ENCODE data around the gene CDH4. TPM values are rescaled to one million over a fixed set of nuclear protein-coding genes. Genes with fewer than 3 reads are reported as not detected.

Gene CDH4
- total RNA-seq, 1 donor from 2014 or later, result 8.3 TPM

GRCh38 chr20:61704661-61705060 is 452.6 kb downstream of the CDH4 start:
- Mint-ChIP-seq H3K36me3 (no peaks in the 10 kb centered on the region), H3K27me3 (no peaks in the 10 kb centered on the region), H3K27ac (no peak overlapping the region), H3K9me3 (no peaks in the 10 kb centered on the region), H3K4me3 (no peak overlapping the region), H3K4me1 (ENCODE audit: unreplicated experiment) (peaks cover under 1% of the 10 kb centered on the region)
- no peak for DNase-seq (ENCODE audit: extremely low spot score, unreplicated experiment)
- TF ChIP-seq, protein P1, sequence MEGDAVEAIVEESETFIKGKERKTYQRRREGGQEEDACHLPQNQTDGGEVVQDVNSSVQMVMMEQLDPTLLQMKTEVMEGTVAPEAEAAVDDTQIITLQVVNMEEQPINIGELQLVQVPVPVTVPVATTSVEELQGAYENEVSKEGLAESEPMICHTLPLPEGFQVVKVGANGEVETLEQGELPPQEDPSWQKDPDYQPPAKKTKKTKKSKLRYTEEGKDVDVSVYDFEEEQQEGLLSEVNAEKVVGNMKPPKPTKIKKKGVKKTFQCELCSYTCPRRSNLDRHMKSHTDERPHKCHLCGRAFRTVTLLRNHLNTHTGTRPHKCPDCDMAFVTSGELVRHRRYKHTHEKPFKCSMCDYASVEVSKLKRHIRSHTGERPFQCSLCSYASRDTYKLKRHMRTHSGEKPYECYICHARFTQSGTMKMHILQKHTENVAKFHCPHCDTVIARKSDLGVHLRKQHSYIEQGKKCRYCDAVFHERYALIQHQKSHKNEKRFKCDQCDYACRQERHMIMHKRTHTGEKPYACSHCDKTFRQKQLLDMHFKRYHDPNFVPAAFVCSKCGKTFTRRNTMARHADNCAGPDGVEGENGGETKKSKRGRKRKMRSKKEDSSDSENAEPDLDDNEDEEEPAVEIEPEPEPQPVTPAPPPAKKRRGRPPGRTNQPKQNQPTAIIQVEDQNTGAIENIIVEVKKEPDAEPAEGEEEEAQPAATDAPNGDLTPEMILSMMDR (conservative IDR thresholded peaks at IDR 0.05), result no peak

DNA sequence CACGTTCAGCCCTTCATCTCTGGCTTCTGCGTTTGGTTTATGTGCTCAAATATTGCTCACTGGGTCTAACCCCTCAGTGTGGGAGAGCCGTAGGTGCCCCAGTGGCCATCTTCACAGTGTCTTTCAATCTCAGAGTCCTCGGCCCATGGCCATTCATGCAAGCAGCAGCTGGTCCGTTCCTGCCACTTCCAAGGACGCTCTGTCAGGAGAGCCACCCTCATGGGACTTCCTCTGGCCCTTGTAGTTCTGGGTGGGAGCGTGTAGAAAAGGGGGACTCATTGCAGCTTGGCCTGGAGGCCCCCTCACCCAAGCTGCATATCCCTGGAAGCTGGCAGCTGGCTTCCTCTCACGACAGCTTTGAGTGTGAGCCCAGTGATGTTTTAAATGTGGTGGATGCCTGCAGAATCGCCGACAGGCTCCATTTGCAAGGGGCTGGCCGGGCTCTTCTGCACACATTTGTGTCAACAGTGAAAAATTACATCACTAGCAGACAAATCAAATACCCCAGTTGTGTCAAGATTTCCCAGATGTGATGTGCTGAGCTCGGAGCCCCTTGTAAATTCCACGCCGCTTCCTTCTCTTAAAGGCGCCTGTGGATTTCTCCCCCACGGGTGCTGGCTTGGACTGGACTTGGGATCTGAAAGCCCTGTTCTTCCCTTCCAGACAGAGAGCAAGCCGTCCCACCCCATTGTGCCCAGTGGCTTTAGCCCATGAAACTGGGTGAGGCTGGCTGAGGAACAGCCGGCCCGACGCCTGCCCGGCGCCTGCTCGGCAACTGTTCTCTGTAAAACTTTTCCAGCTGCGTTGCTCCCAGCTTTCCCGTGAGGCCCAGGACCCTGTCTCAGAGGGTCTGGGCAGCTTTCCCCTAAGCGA is 453.6 kb downstream of the CDH4 start:
- Mint-ChIP-seq H3K4me1 (ENCODE audit: unreplicated experiment) (no peaks in the 10 kb centered on the region), H3K27me3 (no peaks in the 10 kb centered on the region), H3K27ac (no peak overlapping the region), H3K9me3 (no peaks in the 10 kb centered on the region), H3K36me3 (no peaks in the 10 kb centered on the region), H3K4me3 (no peak overlapping the region)
- no peak for DNase-seq (ENCODE audit: extremely low spot score, unreplicated experiment)
- TF ChIP-seq, protein P1 (conservative IDR thresholded peaks at IDR 0.05), result no peak

DNA sequence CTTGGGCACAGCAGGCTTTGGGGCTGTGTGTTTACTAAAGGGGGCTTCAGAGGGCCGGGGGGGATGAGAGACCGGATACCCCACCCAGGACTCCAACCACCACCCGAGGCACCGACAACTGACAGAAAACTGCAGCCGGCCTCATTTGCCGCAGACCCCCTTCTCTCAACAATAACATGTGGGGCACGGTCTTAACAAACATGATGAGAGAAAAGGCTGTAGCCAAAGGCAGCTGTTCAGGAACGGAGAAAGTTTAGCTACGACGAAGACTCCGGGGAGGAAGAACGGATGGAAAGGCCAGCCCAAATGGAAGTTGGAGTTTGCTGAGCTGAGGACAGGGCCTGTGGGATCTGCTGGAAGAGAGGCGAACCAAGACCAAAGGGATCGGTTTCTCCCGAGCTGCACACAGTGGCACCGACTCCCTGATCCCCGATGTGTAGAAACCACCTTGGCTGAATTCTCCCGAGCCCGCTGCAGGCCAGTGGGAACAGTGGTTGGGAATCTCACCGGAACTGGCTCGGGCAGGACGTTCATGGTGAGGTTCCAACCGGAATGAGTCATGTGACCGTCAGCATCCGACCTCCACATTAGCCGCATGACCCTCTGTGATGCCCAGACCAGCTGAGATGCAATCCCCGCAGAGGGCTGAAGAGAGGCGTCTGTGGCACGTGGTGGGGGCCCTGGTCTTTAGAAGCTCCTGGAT is 454.3 kb downstream of the CDH4 start:
- TF ChIP-seq, protein P1 (conservative IDR thresholded peaks at IDR 0.05), result no peak
- no peak overlapping the region for H3K4me3 Mint-ChIP-seq
- H3K36me3 Mint-ChIP-seq, result no peaks in the 10 kb centered on the region
- no peak for DNase-seq (ENCODE audit: extremely low spot score, unreplicated experiment)
- H3K9me3 Mint-ChIP-seq, result no peaks in the 10 kb centered on the region
- no peaks in the 10 kb centered on the region for H3K4me1 Mint-ChIP-seq (ENCODE audit: unreplicated experiment)
- H3K27ac Mint-ChIP-seq, result no peak overlapping the region
- H3K27me3 Mint-ChIP-seq, result peaks cover 7% of the 10 kb centered on the region

DNA sequence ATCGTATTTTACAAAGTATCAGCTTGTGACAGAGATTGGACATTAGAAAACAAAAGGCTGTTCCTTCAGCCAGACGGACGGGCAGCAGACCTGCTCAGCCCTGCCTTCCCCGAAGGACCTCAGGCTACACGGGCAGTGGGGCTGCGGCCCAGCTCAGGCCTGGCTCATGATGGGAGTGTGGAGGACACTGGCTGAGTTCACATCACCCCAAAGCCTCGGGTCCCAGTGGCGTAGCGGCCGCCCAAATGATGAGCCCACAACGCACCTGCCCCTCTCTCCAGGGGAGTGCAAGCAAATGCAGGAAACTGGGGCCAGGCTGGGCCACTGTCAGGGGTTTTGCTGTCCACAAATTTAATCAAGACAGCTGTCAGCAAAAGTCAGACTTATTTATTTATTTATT is 456.8 kb downstream of the CDH4 start:
- Mint-ChIP-seq H3K9me3 (no peaks in the 10 kb centered on the region), H3K36me3 (no peaks in the 10 kb centered on the region), H3K4me3 (no peak overlapping the region), H3K4me1 (ENCODE audit: unreplicated experiment) (no peaks in the 10 kb centered on the region), H3K27ac (no peak overlapping the region), H3K27me3 (peaks cover 18% of the 10 kb centered on the region)
- no peak for DNase-seq (ENCODE audit: extremely low spot score, unreplicated experiment)
- TF ChIP-seq, protein P1 (conservative IDR thresholded peaks at IDR 0.05), result no peak

DNA sequence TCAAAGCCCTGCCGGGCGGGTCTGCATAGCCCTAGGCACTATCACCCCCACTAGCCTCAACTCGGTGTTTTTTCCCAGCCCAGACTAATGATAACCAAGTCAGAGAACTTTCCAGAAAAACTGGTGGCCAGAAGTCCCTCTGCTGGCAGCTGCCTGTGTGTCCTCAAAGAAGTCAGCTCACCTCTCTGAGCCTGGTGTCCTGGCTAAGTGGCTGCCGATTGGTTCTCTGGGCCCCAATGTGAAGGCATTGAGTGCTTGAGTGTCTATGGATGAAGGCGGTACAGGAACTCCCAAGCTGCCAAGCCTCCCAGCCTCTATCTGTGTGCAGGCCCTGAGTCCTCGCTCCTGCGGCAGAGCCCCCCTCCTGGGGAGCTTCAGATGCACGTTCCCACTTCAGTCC is 458.0 kb downstream of the CDH4 start:
- H3K27me3 Mint-ChIP-seq, result peaks cover 20% of the 10 kb centered on the region
- no peak for DNase-seq (ENCODE audit: extremely low spot score, unreplicated experiment)
- no peaks in the 10 kb centered on the region for H3K9me3 Mint-ChIP-seq
- TF ChIP-seq, protein P1 (conservative IDR thresholded peaks at IDR 0.05), result no peak
- H3K4me1 Mint-ChIP-seq (ENCODE audit: unreplicated experiment), result no peaks in the 10 kb centered on the region
- no peak overlapping the region for H3K4me3 Mint-ChIP-seq
- no peak overlapping the region for H3K27ac Mint-ChIP-seq
- H3K36me3 Mint-ChIP-seq, result no peaks in the 10 kb centered on the region
